GM12878 (cell line): ENCODE data around the gene FLVCR1. TPM values are rescaled to one million over a fixed set of nuclear protein-coding genes. Genes with fewer than 3 reads are reported as not detected.

ENCODE experiments used
- ATAC-seq: fragments of 200-7000 bp; cut with Tn5 transposase; 3 replicates; pipeline ENCODE4 v1.9.1; 2020; ENCODE audit warnings: mild to moderate bottlenecking, moderate library complexity
- BruUV-seq: library from RNA; stranded (reverse); fragments of 400-500 nt; replicated peaks from 2 replicates; lab custom pipeline; 2021; lab: Mats Ljungman, UMichigan
- CTCF ChIA-PET: fragments of 300-600 bp; sonication (Branson Sonifier 250); formaldehyde crosslinking; extraction: SDS; loops from one replicate; lab custom pipeline; 2021; ENCODE audit warnings: inconsistent platforms; lab: Yijun Ruan, JAX
- POLR2A ChIA-PET: fragments of 350-600 bp; formaldehyde crosslinking; extraction: SDS; loops from one replicate; lab custom pipeline; 2021; ENCODE audit warnings: inconsistent platforms; lab: Charles Lee
- RAD21 ChIA-PET: fragments of 300-600 bp; sonication (Branson Sonifier 250); formaldehyde crosslinking; loops from one replicate; lab custom pipeline; 2023; ENCODE audit warnings: antibody characterized with exemption; ENCODE audit not compliant: unreplicated experiment; lab: Charles Lee
- SMC1A ChIA-PET: fragments of 300-600 bp; sonication (Branson Sonifier 250); formaldehyde crosslinking; loops from one replicate; lab custom pipeline; 2023; ENCODE audit not compliant: unreplicated experiment, uncharacterized antibody; lab: Charles Lee
- DNase-seq: peaks from one replicate; pipeline ENCODE4 v3.0.0-alpha.2; 2011; ENCODE audit warnings: low read depth, low spot score
- FAIRE-seq: peaks from 3 replicates; lab custom pipeline; 2011; peaks lifted over from hg19 to GRCh38; lab: Jason Lieb, UNC
- H2AFZ ChIP-seq: 2 replicates; pipeline ENCODE4 v1.6.0; 2011; ENCODE audit warnings: low read depth, low read length, control low read depth; ENCODE audit not compliant: control insufficient read depth
- H3K27ac ChIP-seq: 2 replicates; pipeline ENCODE4 v1.5.1; 2011; ENCODE audit warnings: control low read depth; ENCODE audit not compliant: control insufficient read depth, insufficient read depth
- H3K27me3 ChIP-seq, 2 experiments: replicated peaks in 1 of 2; 2 replicates each; pipeline versions ENCODE4 v1.6.0 to v1.6.1; 2011; ENCODE audit warnings: low read length in 1 of 2; ENCODE audit not compliant: control insufficient read depth in 2 of 2, insufficient read depth in 2 of 2
- H3K36me3 ChIP-seq, 2 experiments: 2 replicates each; pipeline ENCODE4 v1.5.1; 2011; ENCODE audit warnings: low read length in 1 of 2; ENCODE audit not compliant: control insufficient read depth in 2 of 2, insufficient read depth in 2 of 2
- H3K4me1 ChIP-seq: 2 replicates; pipeline ENCODE4 v1.6.1; 2011; ENCODE audit warnings: mild to moderate bottlenecking, low read length, moderate library complexity, mixed read lengths; ENCODE audit not compliant: control insufficient read depth, insufficient read depth
- H3K4me2 ChIP-seq: 2 replicates; pipeline ENCODE4 v1.6.0; 2011; ENCODE audit warnings: control low read depth; ENCODE audit not compliant: control insufficient read depth, insufficient read depth
- H3K4me3 ChIP-seq: fragments of 200-600 bp; sonication (generic); 2 replicates; pipeline ENCODE4 v1.5.1; 2016
- H3K79me2 ChIP-seq: 2 replicates; pipeline ENCODE4 v1.6.0; 2011; ENCODE audit warnings: low read length; ENCODE audit not compliant: control insufficient read depth, insufficient read depth
- H3K9ac ChIP-seq: 2 replicates; pipeline ENCODE4 v1.8.0; 2011; ENCODE audit warnings: low read length, control low read depth, mixed read lengths; ENCODE audit not compliant: control insufficient read depth, insufficient read depth
- H3K9me3 ChIP-seq: replicated peaks from 3 replicates; pipeline ENCODE4 v1.5.1; 2011; ENCODE audit warnings: mild to moderate bottlenecking, low read length; ENCODE audit not compliant: control insufficient read depth, insufficient read depth
- H4K20me1 ChIP-seq: 2 replicates; pipeline ENCODE4 v1.6.0; 2011; ENCODE audit not compliant: control insufficient read depth, insufficient read depth
- HDAC6 ChIP-seq: fragments of 200-600 bp; sonication (generic); IDR thresholded peaks from one replicate; pipeline ENCODE4 v1.8.0; 2017; ENCODE audit warnings: antibody characterized with exemption; ENCODE audit not compliant: unreplicated experiment
- LARP7 ChIP-seq: fragments of 450-650 bp; IDR thresholded peaks from 2 replicates; pipeline ENCODE4 v1.6.1; 2017; ENCODE audit warnings: mild to moderate bottlenecking
- TCF12 ChIP-seq: IDR thresholded peaks from 2 replicates; pipeline ENCODE4 v1.6.1; 2011; ENCODE audit warnings: low read depth, mild to moderate bottlenecking, low read length
- WGBS: methylation state at CpG from one replicate; pipeline ENCODE4 v1.1.6; 2016; ENCODE audit warnings: low lambda C conversion rate; ENCODE audit not compliant: insufficient replicate concordance, insufficient coverage; ENCODE audit errors: missing lambda C conversion rate; 5-methylcytosine and 5-hydroxymethylcytosine counted together
- in situ Hi-C: fragments of 300-500 bp; cut with MboI; formaldehyde crosslinking; loops from 9 replicates; pipeline ENCODE4 v1.14.3; 2018; ENCODE audit warnings: mixed read lengths
- intact Hi-C: fragments of 100-400 bp; cut with micrococcal nuclease; formaldehyde crosslinking; loops from one replicate; pipeline ENCODE4 v1.14.2; 2022; ENCODE audit not compliant: unreplicated experiment
- polyA plus RNA-seq, 11 experiments: library from polyadenylated mRNA; depleted of rRNA in 4 of 11; unstranded in 6 of 11; stranded (reverse) in 5 of 11; fragments of >200 nt; fragmentation: Nextera tagmentation in 4 of 11; fragmentation: Illumina TruSeq in 1 of 11; extraction: Ambion mirVana in 4 of 11; extraction: Trizol in 1 of 11; gene quantifications; 1 replicate in 1 of 11; 2 replicates in 10 of 11; pipeline versions ENCODE4 v1.2.1 to v1.2.3, GENCODE V29; 2011 to 2016; ENCODE audit warnings: inconsistent platforms in 2 of 11, missing spikeins in 2 of 11, low read depth in 1 of 11
- total RNA-seq, 4 experiments: library from RNA; depleted of rRNA in 3 of 4; stranded (reverse); fragments of >200 nt in 3 of 4; fragmentation: Illumina TruSeq in 1 of 4; extraction: Trizol in 1 of 4; gene quantifications; 2 replicates each; pipeline versions ENCODE4 v1.2.1 to v1.2.3, GENCODE V29; 2013 to 2021
- TF ChIP-seq, protein P1 (sequence below): fragments of 450-650 bp; IDR thresholded peaks from 2 replicates; pipeline ENCODE4 v1.6.1; 2017; ENCODE audit warnings: mild to moderate bottlenecking, moderate library complexity

FLVCR1 gene
- total and polyA plus RNA-seq, 10 of the 15 experiments (the other 5 are each of a cell fraction or from before 2014, with no cell fraction given) = 7.1 to 25.2 (median 17.6) TPM

DNA sequence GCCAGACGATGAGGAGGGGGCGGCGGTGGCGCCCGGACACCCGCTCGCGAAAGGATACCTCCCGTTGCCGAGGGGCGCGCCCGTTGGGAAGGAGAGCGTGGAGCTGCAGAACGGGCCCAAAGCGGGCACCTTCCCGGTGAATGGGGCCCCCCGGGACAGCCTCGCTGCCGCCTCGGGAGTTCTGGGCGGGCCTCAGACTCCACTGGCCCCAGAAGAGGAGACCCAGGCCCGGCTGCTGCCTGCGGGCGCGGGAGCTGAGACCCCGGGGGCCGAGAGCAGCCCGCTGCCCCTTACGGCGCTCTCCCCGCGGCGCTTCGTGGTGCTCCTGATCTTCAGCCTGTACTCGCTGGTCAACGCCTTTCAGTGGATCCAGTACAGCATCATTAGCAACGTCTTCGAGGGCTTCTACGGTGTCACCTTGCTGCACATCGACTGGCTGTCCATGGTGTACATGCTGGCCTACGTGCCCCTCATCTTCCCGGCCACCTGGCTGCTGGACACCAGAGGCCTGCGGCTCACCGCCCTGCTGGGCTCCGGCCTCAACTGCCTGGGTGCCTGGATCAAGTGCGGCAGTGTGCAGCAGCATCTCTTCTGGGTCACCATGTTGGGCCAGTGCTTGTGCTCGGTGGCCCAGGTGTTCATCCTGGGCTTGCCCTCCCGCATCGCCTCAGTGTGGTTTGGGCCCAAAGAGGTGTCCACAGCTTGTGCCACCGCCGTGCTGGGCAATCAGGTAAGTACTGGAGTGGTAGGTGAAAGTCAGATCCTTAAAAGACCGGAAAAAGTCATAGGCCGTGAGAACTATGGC is 588 bp downstream of the FLVCR1 start:
- H4K20me1 ChIP-seq = no peaks in the 10 kb centered on the region
- SMC1A ChIA-PET = interaction anchor here (1.0 to 2.2 kb wide), 11 partner anchors 10 to 212 kb away, joined by 3 to 10 read pairs (median 4); no protein-coding TSS in a partner anchor
- peak; percentile 51 for ATAC-seq
- H3K27ac ChIP-seq = peak overlapping the region; percentile 79
- H3K36me3 ChIP-seq = no peaks in the 10 kb centered on the region
- H3K4me1 ChIP-seq = peaks cover 6% of the 10 kb centered on the region
- intact Hi-C loops = loop anchor here (2.0 to 5.0 kb wide), 2 partner anchors 41 to 64 kb away; no protein-coding TSS in a partner anchor
- peaks cover 64% of the 10 kb centered on the region for H3K79me2 ChIP-seq
- RAD21 ChIA-PET = interaction anchor here (1.0 to 2.8 kb wide), 14 partner anchors 14 to 444 kb away, joined by 3 to 18 read pairs (median 4); partner anchors contain the start of gene PACC1
- no peak for DNase-seq
- FAIRE-seq = no peak
- TSS peak; percentile 62 for BruUV-seq
- peak overlapping the region; percentile 87 for H3K4me2 ChIP-seq
- TF ChIP-seq LARP7 = peak; percentile 32; the same call in 1 of the 2 replicates
- no peak for TF ChIP-seq TCF12
- TF ChIP-seq HDAC6 = no peak
- TF ChIP-seq, protein P1, sequence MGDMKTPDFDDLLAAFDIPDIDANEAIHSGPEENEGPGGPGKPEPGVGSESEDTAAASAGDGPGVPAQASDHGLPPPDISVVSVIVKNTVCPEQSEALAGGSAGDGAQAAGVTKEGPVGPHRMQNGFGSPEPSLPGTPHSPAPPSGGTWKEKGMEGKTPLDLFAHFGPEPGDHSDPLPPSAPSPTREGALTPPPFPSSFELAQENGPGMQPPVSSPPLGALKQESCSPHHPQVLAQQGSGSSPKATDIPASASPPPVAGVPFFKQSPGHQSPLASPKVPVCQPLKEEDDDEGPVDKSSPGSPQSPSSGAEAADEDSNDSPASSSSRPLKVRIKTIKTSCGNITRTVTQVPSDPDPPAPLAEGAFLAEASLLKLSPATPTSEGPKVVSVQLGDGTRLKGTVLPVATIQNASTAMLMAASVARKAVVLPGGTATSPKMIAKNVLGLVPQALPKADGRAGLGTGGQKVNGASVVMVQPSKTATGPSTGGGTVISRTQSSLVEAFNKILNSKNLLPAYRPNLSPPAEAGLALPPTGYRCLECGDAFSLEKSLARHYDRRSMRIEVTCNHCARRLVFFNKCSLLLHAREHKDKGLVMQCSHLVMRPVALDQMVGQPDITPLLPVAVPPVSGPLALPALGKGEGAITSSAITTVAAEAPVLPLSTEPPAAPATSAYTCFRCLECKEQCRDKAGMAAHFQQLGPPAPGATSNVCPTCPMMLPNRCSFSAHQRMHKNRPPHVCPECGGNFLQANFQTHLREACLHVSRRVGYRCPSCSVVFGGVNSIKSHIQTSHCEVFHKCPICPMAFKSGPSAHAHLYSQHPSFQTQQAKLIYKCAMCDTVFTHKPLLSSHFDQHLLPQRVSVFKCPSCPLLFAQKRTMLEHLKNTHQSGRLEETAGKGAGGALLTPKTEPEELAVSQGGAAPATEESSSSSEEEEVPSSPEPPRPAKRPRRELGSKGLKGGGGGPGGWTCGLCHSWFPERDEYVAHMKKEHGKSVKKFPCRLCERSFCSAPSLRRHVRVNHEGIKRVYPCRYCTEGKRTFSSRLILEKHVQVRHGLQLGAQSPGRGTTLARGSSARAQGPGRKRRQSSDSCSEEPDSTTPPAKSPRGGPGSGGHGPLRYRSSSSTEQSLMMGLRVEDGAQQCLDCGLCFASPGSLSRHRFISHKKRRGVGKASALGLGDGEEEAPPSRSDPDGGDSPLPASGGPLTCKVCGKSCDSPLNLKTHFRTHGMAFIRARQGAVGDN = 0 out of 2 replicates have a peak, but pooled peaks have one; percentile 23
- WGBS = 3% methylated on average over 53 of the region's 54 CpGs
- peak overlapping the region; percentile 73 for H3K9ac ChIP-seq
- in situ Hi-C loops = no loop called here
- CTCF ChIA-PET = interaction anchor here (0.6 to 1.3 kb wide), 5 partner anchors 25 to 212 kb away, joined by 3 to 5 read pairs (median 3); no protein-coding TSS in a partner anchor
- peak overlapping the region; percentile 66 for H2AFZ ChIP-seq
- H3K4me3 ChIP-seq = peak overlapping the region; percentile 98
- H3K27me3 ChIP-seq = no peaks in the 10 kb centered on the region
- H3K9me3 ChIP-seq = no peaks in the 10 kb centered on the region; the same call in 2 of the 3 replicates
- POLR2A ChIA-PET = interaction anchor here (0.5 to 2.7 kb wide), 19 partner anchors 10 to 350 kb away, joined by 3 to 31 read pairs (median 5); partner anchors contain the start of gene SPATA45
